GM23248 (cell line): ENCODE results near the gene DNAI1.

ENCODE experiments used
- EZH2 ChIP-seq: fragments of 200-600 bp; sonication (generic); IDR thresholded peaks from 2 replicates; pipeline ENCODE4 v1.6.1; 2018; ENCODE audit warnings: antibody characterized with exemption, mild to moderate bottlenecking; ENCODE audit not compliant: insufficient read depth, poor library complexity, severe bottlenecking
- EZH2phosphoT487 ChIP-seq: fragments of 200-600 bp; sonication (generic); IDR thresholded peaks from 2 replicates; pipeline ENCODE4 v1.6.1; 2018; ENCODE audit warnings: antibody characterized with exemption, moderate library complexity, mild to moderate bottlenecking, low read depth; ENCODE audit not compliant: insufficient read depth

GRCh38 chr9:34479431-34479866, 20.8 kb downstream of the DNAI1 start:
- TF ChIP-seq EZH2 (no peak), EZH2phosphoT487 (no peak)
